ENCODE results near the gene ZNF827.

ZNF827 gene

GRCh38 chr4:145934434-145935047, 4.1 kb downstream of the ZNF827 start:
- peak; percentile 26 for DNase-seq

- no peak for DNase-seq
Observed at GRCh38 chr4:145933134-145933533, 5.5 kb downstream of the ZNF827 start.

- no peak for DNase-seq
Observed at GRCh38 chr4:145931403-145931802, 7.2 kb downstream of the ZNF827 start.

- DNase-seq = no peak
Observed at GRCh38 chr4:145930592-145930991, 8.0 kb downstream of the ZNF827 start.

GRCh38 chr4:145929415-145930178, 9.0 kb downstream of the ZNF827 start:
- DNase-seq = no peak

GRCh38 chr4:145928748-145929147, 9.9 kb downstream of the ZNF827 start:
- DNase-seq = no peak

- no peak for DNase-seq
Observed at GRCh38 chr4:145927030-145927429, 11.6 kb downstream of the ZNF827 start.

GRCh38 chr4:145921231-145921630, 17.4 kb downstream of the ZNF827 start:
- no peak for DNase-seq

- no peak for DNase-seq
Observed at GRCh38 chr4:145920205-145920604, 18.4 kb downstream of the ZNF827 start.

GRCh38 chr4:145912376-145912775, 26.2 kb downstream of the ZNF827 start:
- no peak for DNase-seq

- no peak for DNase-seq
Observed at GRCh38 chr4:145909773-145910172, 28.9 kb downstream of the ZNF827 start.

GRCh38 chr4:145909281-145909715, 29.3 kb downstream of the ZNF827 start:
- DNase-seq = no peak

GRCh38 chr4:145907812-145908211, 30.8 kb downstream of the ZNF827 start:
- no peak for DNase-seq

- no peak for DNase-seq
Observed at GRCh38 chr4:145907390-145907789, 31.2 kb downstream of the ZNF827 start.

- peak; percentile 12 for DNase-seq
Observed at GRCh38 chr4:145904413-145905177, 34.0 kb downstream of the ZNF827 start.

- no peak for DNase-seq
Observed at GRCh38 chr4:145902522-145902921, 36.1 kb downstream of the ZNF827 start.

GRCh38 chr4:145899886-145900460, 38.6 kb downstream of the ZNF827 start:
- no peak for DNase-seq

GRCh38 chr4:145898926-145899531, 39.6 kb downstream of the ZNF827 start:
- no peak for DNase-seq

- no peak for DNase-seq
Observed at GRCh38 chr4:145898466-145898865, 40.2 kb downstream of the ZNF827 start.

GRCh38 chr4:145895056-145895455, 43.6 kb downstream of the ZNF827 start:
- DNase-seq = no peak

GRCh38 chr4:145891958-145892357, 46.7 kb downstream of the ZNF827 start:
- DNase-seq = no peak

GRCh38 chr4:145890689-145891088, 47.9 kb downstream of the ZNF827 start:
- DNase-seq = no peak

GRCh38 chr4:145888393-145888792, 50.2 kb downstream of the ZNF827 start:
- no peak for DNase-seq
